ENCODE data around the gene GLT8D2. TPM values are rescaled to one million over a fixed set of nuclear protein-coding genes. Genes with fewer than 3 reads are reported as not detected.

Gene GLT8D2
- polyA plus RNA-seq, 2 of the 4 experiments (the other 2 are of a cell fraction), result 0.27 to 0.43 TPM

DNA sequence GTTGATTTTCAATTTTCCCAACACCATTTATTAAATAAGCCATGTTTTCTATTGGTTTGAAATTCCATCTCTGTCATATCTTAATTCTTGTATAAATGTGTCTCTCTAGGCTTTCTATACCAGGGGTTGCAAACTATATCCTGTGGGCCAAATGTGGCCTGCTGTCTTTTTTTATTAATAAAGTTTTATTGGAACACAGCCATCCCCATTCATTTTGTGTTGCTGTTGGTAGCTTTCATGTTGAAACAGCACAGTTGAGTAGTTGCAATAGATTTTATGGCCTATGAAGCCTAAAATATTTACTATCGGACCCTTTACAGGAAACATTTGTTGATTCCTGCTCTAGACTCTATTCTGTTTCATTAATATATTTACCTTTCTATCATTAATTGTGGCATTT lies 23.7 kb upstream of the GLT8D2 start:
- DNase-seq (ENCODE audit: low read depth in 1 of 2, low spot score in 1 of 2) (no peak), ATAC-seq (no peak), FAIRE-seq (no peak)
- Histone ChIP-seq H3K4me1 (no peaks in the 10 kb centered on the region), H3K9me3 (no peaks in the 10 kb centered on the region), H3K27ac (no peak overlapping the region), H3K4me3 (no peak overlapping the region), H3K4me2 (no peak overlapping the region)
- WGBS (ENCODE audit: missing lambda C conversion rate), result 86% methylated on average over 1 of the region's 1 CpG
- TF ChIP-seq, protein P1, sequence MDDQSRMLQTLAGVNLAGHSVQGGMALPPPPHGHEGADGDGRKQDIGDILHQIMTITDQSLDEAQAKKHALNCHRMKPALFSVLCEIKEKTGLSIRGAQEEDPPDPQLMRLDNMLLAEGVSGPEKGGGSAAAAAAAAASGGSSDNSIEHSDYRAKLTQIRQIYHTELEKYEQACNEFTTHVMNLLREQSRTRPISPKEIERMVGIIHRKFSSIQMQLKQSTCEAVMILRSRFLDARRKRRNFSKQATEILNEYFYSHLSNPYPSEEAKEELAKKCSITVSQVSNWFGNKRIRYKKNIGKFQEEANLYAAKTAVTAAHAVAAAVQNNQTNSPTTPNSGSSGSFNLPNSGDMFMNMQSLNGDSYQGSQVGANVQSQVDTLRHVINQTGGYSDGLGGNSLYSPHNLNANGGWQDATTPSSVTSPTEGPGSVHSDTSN (IDR thresholded peaks at IDR 0.05), result no peak
- TF ChIP-seq, protein P2, sequence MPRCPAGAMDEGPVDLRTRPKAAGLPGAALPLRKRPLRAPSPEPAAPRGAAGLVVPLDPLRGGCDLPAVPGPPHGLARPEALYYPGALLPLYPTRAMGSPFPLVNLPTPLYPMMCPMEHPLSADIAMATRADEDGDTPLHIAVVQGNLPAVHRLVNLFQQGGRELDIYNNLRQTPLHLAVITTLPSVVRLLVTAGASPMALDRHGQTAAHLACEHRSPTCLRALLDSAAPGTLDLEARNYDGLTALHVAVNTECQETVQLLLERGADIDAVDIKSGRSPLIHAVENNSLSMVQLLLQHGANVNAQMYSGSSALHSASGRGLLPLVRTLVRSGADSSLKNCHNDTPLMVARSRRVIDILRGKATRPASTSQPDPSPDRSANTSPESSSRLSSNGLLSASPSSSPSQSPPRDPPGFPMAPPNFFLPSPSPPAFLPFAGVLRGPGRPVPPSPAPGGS (IDR thresholded peaks at IDR 0.05), result no peak
- no peak for TF ChIP-seq GATA3 (IDR thresholded peaks at IDR 0.05; ENCODE audit: borderline replicate concordance)
- no peak for TF ChIP-seq FOSB (CRISPR knock-in tag; IDR thresholded peaks at IDR 0.05)
- no peak for TF ChIP-seq MYC (IDR thresholded peaks at IDR 0.05; ENCODE audit: borderline replicate concordance, low read length)
- CTCF ChIA-PET, result interaction anchor here (1.0 kb wide), 1 partner anchor 35 kb away, joined by 3 read pairs; no protein-coding TSS in a partner anchor
- POLR2A ChIA-PET, result no interaction called here

DNA sequence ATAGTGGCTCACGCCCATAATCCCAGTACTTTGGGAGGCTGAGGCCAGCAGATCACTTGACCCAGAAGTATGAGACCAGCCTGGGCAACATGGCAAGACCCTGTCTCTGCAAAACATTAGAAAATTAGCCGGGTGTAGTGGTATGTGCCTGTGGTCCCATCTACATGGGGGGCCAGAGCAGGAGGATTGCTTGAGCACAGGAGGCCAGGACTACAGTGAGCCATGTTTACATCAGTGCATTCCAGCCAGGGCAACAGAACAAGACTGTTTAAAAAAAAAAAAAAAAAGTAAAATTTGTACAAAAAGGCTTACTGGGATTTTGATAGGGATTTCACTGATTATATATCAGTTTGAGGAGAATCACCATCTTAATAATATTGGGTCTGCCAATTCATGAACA lies 22.1 kb upstream of the GLT8D2 start:
- no peak for FAIRE-seq
- POLR2A ChIA-PET, result no interaction called here
- Histone ChIP-seq H3K27ac (no peak overlapping the region), H3K4me1 (no peaks in the 10 kb centered on the region), H3K4me2 (no peak overlapping the region), H3K4me3 (no peak overlapping the region), H3K9me3 (no peaks in the 10 kb centered on the region)
- ATAC-seq, result no peak
- CTCF ChIA-PET, result no interaction called here
- 98% methylated on average over 2 of the region's 2 CpGs for WGBS (ENCODE audit: missing lambda C conversion rate)
- no peak for TF ChIP-seq ZFP36 (IDR thresholded peaks at IDR 0.05; ENCODE audit: borderline replicate concordance, partially characterized antibody)
- TF ChIP-seq, protein P3, sequence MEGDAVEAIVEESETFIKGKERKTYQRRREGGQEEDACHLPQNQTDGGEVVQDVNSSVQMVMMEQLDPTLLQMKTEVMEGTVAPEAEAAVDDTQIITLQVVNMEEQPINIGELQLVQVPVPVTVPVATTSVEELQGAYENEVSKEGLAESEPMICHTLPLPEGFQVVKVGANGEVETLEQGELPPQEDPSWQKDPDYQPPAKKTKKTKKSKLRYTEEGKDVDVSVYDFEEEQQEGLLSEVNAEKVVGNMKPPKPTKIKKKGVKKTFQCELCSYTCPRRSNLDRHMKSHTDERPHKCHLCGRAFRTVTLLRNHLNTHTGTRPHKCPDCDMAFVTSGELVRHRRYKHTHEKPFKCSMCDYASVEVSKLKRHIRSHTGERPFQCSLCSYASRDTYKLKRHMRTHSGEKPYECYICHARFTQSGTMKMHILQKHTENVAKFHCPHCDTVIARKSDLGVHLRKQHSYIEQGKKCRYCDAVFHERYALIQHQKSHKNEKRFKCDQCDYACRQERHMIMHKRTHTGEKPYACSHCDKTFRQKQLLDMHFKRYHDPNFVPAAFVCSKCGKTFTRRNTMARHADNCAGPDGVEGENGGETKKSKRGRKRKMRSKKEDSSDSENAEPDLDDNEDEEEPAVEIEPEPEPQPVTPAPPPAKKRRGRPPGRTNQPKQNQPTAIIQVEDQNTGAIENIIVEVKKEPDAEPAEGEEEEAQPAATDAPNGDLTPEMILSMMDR (IDR thresholded peaks at IDR 0.05), result no peak
- no peak for DNase-seq (ENCODE audit: low read depth in 1 of 2, low spot score in 1 of 2)

DNA sequence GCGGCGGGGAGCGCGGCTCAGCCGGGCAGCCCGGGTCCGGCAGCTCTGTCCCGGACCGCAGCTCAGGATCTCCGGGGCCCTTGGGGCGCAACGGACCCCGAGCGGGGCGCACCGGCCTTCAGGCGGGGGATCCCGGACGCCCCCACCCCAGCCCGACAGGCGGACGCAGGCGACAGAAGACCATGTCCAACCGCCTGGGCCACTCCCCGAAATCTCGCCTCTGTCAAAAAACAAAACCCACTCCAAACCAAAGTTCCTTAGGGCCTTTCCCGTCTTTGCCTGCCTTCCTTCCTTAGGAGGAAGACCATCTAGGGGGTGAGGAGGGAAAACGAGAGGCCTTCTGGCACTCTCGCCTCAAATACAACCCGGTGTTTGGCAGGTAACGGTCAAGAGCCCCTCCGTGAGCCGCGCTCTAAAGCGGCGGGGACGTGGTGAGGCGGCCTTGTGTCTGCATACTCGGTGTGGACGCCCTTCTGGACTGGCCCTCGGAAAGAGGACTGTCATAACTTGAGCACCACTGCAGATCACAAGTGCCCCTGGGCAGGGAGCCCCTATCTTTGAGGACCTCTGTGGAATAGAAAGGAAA lies 14.9 kb upstream of the GLT8D2 start:
- H3K9me3 ChIP-seq, result no peaks in the 10 kb centered on the region
- H3K4me2 ChIP-seq, result peak overlapping the region; percentile 96
- no peak for FAIRE-seq
- H3K4me1 ChIP-seq, result peaks cover 13% of the 10 kb centered on the region
- DNase-seq (ENCODE audit: low read depth in 1 of 2, low spot score in 1 of 2), result peak in 1 of 2 experiments; percentile 19
- peak in 1 of 2 experiments; percentile 18; a peak in 2 of 6 replicates for ATAC-seq
- ChIA-PET CTCF (interaction anchor here (1.5 kb wide), 1 partner anchor 100 kb away, joined by 6 read pairs; the partner anchor contains the start of gene TDG), POLR2A (interaction anchor here (1.2 to 3.3 kb wide), 4 partner anchors 74 to 222 kb away, joined by 3 to 30 read pairs (median 4); partner anchors contain the start of gene TDG)
- TF ChIP-seq SMC3 (IDR thresholded peaks at IDR 0.05), result no peak; the same call in 2 of the 3 replicates
- no peak for TF ChIP-seq NFE2L2 (conservative IDR thresholded peaks at IDR 0.05; ENCODE audit: low read length)
- TF ChIP-seq HOXB5 (CRISPR knock-in tag; IDR thresholded peaks at IDR 0.05), result no peak
- no peak for TF ChIP-seq MAFK (IDR thresholded peaks at IDR 0.05; ENCODE audit: partially characterized antibody)
- no peak for TF ChIP-seq ZFP36 (IDR thresholded peaks at IDR 0.05; ENCODE audit: borderline replicate concordance, partially characterized antibody)
- TF ChIP-seq, protein P4, sequence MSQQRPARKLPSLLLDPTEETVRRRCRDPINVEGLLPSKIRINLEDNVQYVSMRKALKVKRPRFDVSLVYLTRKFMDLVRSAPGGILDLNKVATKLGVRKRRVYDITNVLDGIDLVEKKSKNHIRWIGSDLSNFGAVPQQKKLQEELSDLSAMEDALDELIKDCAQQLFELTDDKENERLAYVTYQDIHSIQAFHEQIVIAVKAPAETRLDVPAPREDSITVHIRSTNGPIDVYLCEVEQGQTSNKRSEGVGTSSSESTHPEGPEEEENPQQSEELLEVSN (IDR thresholded peaks at IDR 0.05; ENCODE audit: borderline replicate concordance, low read depth), result no peak
- TF ChIP-seq POLR2A (IDR thresholded peaks at IDR 0.05; ENCODE audit: low read length), result no peak
- no peak for TF ChIP-seq RFX5 (IDR thresholded peaks at IDR 0.05)
- TF ChIP-seq ZC3H11A (IDR thresholded peaks at IDR 0.05), result no peak
- no peak for TF ChIP-seq EHF (CRISPR knock-in tag; IDR thresholded peaks at IDR 0.05)
- 10% methylated on average over 10 of the region's 41 CpGs for WGBS (ENCODE audit: missing lambda C conversion rate)
- peak overlapping the region; percentile 78 to 91 for H3K27ac ChIP-seq
- H3K4me3 ChIP-seq, result peak overlapping the region; percentile 77
